ENCODE measurements around the gene ZNF831.

ZNF831 gene

GRCh38 chr20:59247731-59248684 is 84.4 kb downstream of the ZNF831 start:
- no peak for DNase-seq (ENCODE audit: low read depth)

- DNase-seq (ENCODE audit: low read depth), result no peak
These were observed 86.7 kb downstream of the ZNF831 start for GRCh38 chr20:59250293-59250692.

- no peak for DNase-seq (ENCODE audit: low read depth)
These were observed 89.7 kb downstream of the ZNF831 start for GRCh38 chr20:59253325-59253724.

GRCh38 chr20:59253779-59254319 is 90.2 kb downstream of the ZNF831 start:
- no peak for DNase-seq (ENCODE audit: low read depth)

GRCh38 chr20:59255256-59255655 is 91.6 kb downstream of the ZNF831 start:
- no peak for DNase-seq (ENCODE audit: low read depth)

GRCh38 chr20:59258221-59258621 is 94.6 kb downstream of the ZNF831 start:
- no peak for DNase-seq (ENCODE audit: low read depth)

- no peak for DNase-seq (ENCODE audit: low read depth)
These were observed 96.3 kb downstream of the ZNF831 start for GRCh38 chr20:59259946-59260345.

GRCh38 chr20:59265298-59265697 is 101.7 kb downstream of the ZNF831 start:
- no peak for DNase-seq (ENCODE audit: low read depth)

GRCh38 chr20:59268870-59269269 is 105.2 kb downstream of the ZNF831 start:
- no peak for DNase-seq (ENCODE audit: low read depth)

GRCh38 chr20:59269411-59270025 is 105.9 kb downstream of the ZNF831 start:
- DNase-seq (ENCODE audit: low read depth), result no peak

- DNase-seq (ENCODE audit: low read depth), result no peak
These were observed 106.8 kb downstream of the ZNF831 start for GRCh38 chr20:59270380-59270779.

- DNase-seq (ENCODE audit: low read depth), result no peak
These were observed 110.2 kb downstream of the ZNF831 start for GRCh38 chr20:59273739-59274357.

- DNase-seq (ENCODE audit: low read depth), result no peak
These were observed 113.3 kb downstream of the ZNF831 start for GRCh38 chr20:59276938-59277337.

GRCh38 chr20:59284470-59284869 is 120.8 kb downstream of the ZNF831 start:
- no peak for DNase-seq (ENCODE audit: low read depth)

GRCh38 chr20:59289994-59290393 is 126.4 kb downstream of the ZNF831 start:
- DNase-seq (ENCODE audit: low read depth), result no peak

GRCh38 chr20:59291740-59292383 is 128.2 kb downstream of the ZNF831 start:
- DNase-seq (ENCODE audit: low read depth), result no peak

GRCh38 chr20:59295531-59295930 is 131.9 kb downstream of the ZNF831 start:
- DNase-seq (ENCODE audit: low read depth), result no peak

- no peak for DNase-seq (ENCODE audit: low read depth)
These were observed 134.1 kb downstream of the ZNF831 start for GRCh38 chr20:59297686-59298085.

GRCh38 chr20:59299945-59300332 is 136.3 kb downstream of the ZNF831 start:
- DNase-seq (ENCODE audit: low read depth), result no peak

GRCh38 chr20:59300333-59301081 is 136.9 kb downstream of the ZNF831 start, which contains the start of gene EDN3:
TSS of gene EDN3 (plus strand) at chr20:59300611. CDS start at chr20:59300813, 202 bp downstream.
- no peak for DNase-seq (ENCODE audit: low read depth)

GRCh38 chr20:59301343-59302007 is 137.9 kb downstream of the ZNF831 start:
- DNase-seq (ENCODE audit: low read depth), result no peak
